HepG2 (cell line): ENCODE results near the gene TOX2. TPM values are rescaled to one million over a fixed set of nuclear protein-coding genes. Genes with fewer than 3 reads are reported as not detected.
A peak's percentile ranks its signal among the peaks of the same experiment; 100 is the strongest.

Source experiments
- AGO2 ChIP-seq: fragments of 200-400 bp; formaldehyde crosslinking; optimal IDR thresholded peaks from 2 replicates; pipeline ENCODE3; 2017; ENCODE audit warnings: mild to moderate bottlenecking, low read depth, low read length, moderate library complexity
- ARNT ChIP-seq: fragments of 450-650 bp; IDR thresholded peaks from 2 replicates; pipeline ENCODE4 v1.6.1; 2017
- ARNT2 ChIP-seq: sonication (generic); formaldehyde crosslinking; IDR thresholded peaks from 2 replicates; pipeline ENCODE4 v1.8.0; 2022; ENCODE audit warnings: mild to moderate bottlenecking, low read depth, missing genetic modification reagents, moderate library complexity
- ATF7-NPFF ChIP-seq: sonication (generic); formaldehyde crosslinking; IDR thresholded peaks from 2 replicates; pipeline ENCODE4 v1.8.1; 2023; ENCODE audit warnings: mild to moderate bottlenecking, low read depth, missing genetic modification reagents, moderate library complexity
- CCDC6 ChIP-seq: sonication (generic); formaldehyde crosslinking; IDR thresholded peaks from 2 replicates; pipeline ENCODE4 v1.8.1; 2022; ENCODE audit warnings: mild to moderate bottlenecking, missing genetic modification reagents, moderate library complexity
- CEBPG ChIP-seq: IDR thresholded peaks from 2 replicates; pipeline ENCODE4 v1.6.1; 2016
- CHD2 ChIP-seq: IDR thresholded peaks from 2 replicates; pipeline ENCODE4 v1.6.1; 2011; ENCODE audit warnings: low read depth, low read length, improper control_type of control experiment
- ELF3 ChIP-seq: IDR thresholded peaks from 2 replicates; pipeline ENCODE4 v1.6.1; 2016; ENCODE audit warnings: missing genetic modification reagents, missing compliant biosample characterization
- FOXA1 ChIP-seq, 2 experiments: fragments of 450-650 bp in 1 of 2; sonication (generic) in 1 of 2; formaldehyde crosslinking in 1 of 2; IDR thresholded peaks; 2 replicates each; pipeline versions ENCODE4 v1.4.0 to v1.6.1; 2016 to 2020; ENCODE audit warnings: missing genetic modification reagents in 1 of 2
- FOXK2 ChIP-seq: fragments of 450-650 bp; IDR thresholded peaks from 2 replicates; pipeline ENCODE4 v1.6.1; 2016
- FOXM1 ChIP-seq: sonication (generic); formaldehyde crosslinking; IDR thresholded peaks from 2 replicates; pipeline ENCODE4 v1.5.0; 2020; ENCODE audit warnings: missing genetic modification reagents
- HOXA3 ChIP-seq: sonication (generic); formaldehyde crosslinking; IDR thresholded peaks from 2 replicates; pipeline ENCODE4 v1.5.0; 2020; ENCODE audit warnings: missing genetic modification reagents
- KDM1A ChIP-seq: IDR thresholded peaks from 2 replicates; pipeline ENCODE4 v1.6.1; 2016; ENCODE audit warnings: missing compliant biosample characterization
- MAF1 ChIP-seq: sonication (generic); formaldehyde crosslinking; IDR thresholded peaks from 2 replicates; pipeline ENCODE4 v1.5.0; 2020; ENCODE audit warnings: missing genetic modification reagents, borderline replicate concordance
- MAFK ChIP-seq, 2 experiments: IDR thresholded peaks in 1 of 2; conservative IDR thresholded peaks in 1 of 2; 2 replicates each; pipeline ENCODE4 v1.6.1; 2011; ENCODE audit warnings: improper control_type of control experiment in 2 of 2, low read length in 2 of 2
- PHF20 ChIP-seq: sonication (generic); formaldehyde crosslinking; IDR thresholded peaks from 2 replicates; pipeline ENCODE4 v1.5.0; 2020; ENCODE audit warnings: mild to moderate bottlenecking, missing genetic modification reagents
- SKI ChIP-seq: fragments of 450-650 bp; IDR thresholded peaks from one replicate; pipeline ENCODE4 v1.6.1; 2018; ENCODE audit warnings: mild to moderate bottlenecking; ENCODE audit not compliant: partially characterized antibody
- TGIF2 ChIP-seq: IDR thresholded peaks from 2 replicates; pipeline ENCODE4 v1.6.1; 2016; ENCODE audit warnings: control low read depth, missing compliant biosample characterization
- U2AF2 ChIP-seq: fragments of 200-400 bp; formaldehyde crosslinking; IDR thresholded peaks from 2 replicates; pipeline ENCODE4 v1.6.1; 2017; ENCODE audit warnings: low read depth, mild to moderate bottlenecking, low read length
- ZFP82 ChIP-seq: sonication (generic); formaldehyde crosslinking; IDR thresholded peaks from 2 replicates; pipeline ENCODE4 v1.5.1; 2020; ENCODE audit warnings: mild to moderate bottlenecking, missing genetic modification reagents, borderline replicate concordance
- ZNF335 ChIP-seq: sonication (generic); formaldehyde crosslinking; IDR thresholded peaks from 2 replicates; pipeline ENCODE4 v1.4.0; 2020; ENCODE audit warnings: missing genetic modification reagents
- ZNF34 ChIP-seq: sonication (generic); formaldehyde crosslinking; IDR thresholded peaks from 2 replicates; pipeline ENCODE4 v1.4.0; 2020; ENCODE audit warnings: mild to moderate bottlenecking, missing genetic modification reagents, borderline replicate concordance
- ZNF501 ChIP-seq: sonication (generic); formaldehyde crosslinking; IDR thresholded peaks from 2 replicates; pipeline ENCODE4 v1.5.1; 2020; ENCODE audit warnings: mild to moderate bottlenecking, moderate library complexity, missing genetic modification reagents
- ZNF713 ChIP-seq: sonication (generic); formaldehyde crosslinking; IDR thresholded peaks from 2 replicates; pipeline ENCODE4 v1.4.0; 2020; ENCODE audit warnings: mild to moderate bottlenecking, missing genetic modification reagents
- ZNF747 ChIP-seq: sonication (generic); formaldehyde crosslinking; IDR thresholded peaks from 2 replicates; pipeline ENCODE4 v1.8.1; 2023; ENCODE audit warnings: missing genetic modification reagents, mild to moderate bottlenecking, borderline replicate concordance
- ZNF782 ChIP-seq: sonication (generic); formaldehyde crosslinking; IDR thresholded peaks from 2 replicates; pipeline ENCODE4 v1.4.0; 2020; ENCODE audit warnings: missing genetic modification reagents, mild to moderate bottlenecking, borderline replicate concordance
- ZNF841 ChIP-seq: sonication (generic); formaldehyde crosslinking; IDR thresholded peaks from 2 replicates; pipeline ENCODE4 v1.8.1; 2023; ENCODE audit warnings: missing genetic modification reagents, borderline replicate concordance
- polyA plus RNA-seq, 8 experiments: library from polyadenylated mRNA; depleted of rRNA in 3 of 8; stranded (reverse) in 7 of 8; unstranded in 1 of 8; fragments of >200 nt; fragmentation: Illumina TruSeq in 4 of 8; extraction: Trizol in 4 of 8; gene quantifications; 2 replicates each; pipeline versions ENCODE4 v1.2.1 to v1.2.3, GENCODE V29; 2011 to 2016; ENCODE audit warnings: low read depth in 4 of 8, missing spikeins in 1 of 8, mixed read lengths in 1 of 8; ENCODE audit not compliant: insufficient read depth in 1 of 8
- total RNA-seq, 5 experiments: library from RNA; depleted of rRNA; stranded (reverse); fragments of >200 nt; fragmentation: Illumina TruSeq; extraction: Trizol; gene quantifications; 2 replicates each; pipeline ENCODE4 v1.2.3, GENCODE V29; 2016; ENCODE audit warnings: low read depth in 1 of 5
- TF ChIP-seq, protein P1 (sequence below): sonication (generic); formaldehyde crosslinking; IDR thresholded peaks from 2 replicates; pipeline ENCODE4 v1.5.0; 2020; ENCODE audit warnings: missing genetic modification reagents
- TF ChIP-seq, protein P2 (sequence below): sonication (generic); formaldehyde crosslinking; IDR thresholded peaks from 2 replicates; pipeline ENCODE4 v1.8.0; 2023; ENCODE audit warnings: mild to moderate bottlenecking, missing genetic modification reagents
- TF ChIP-seq, protein P3 (sequence below): sonication (generic); formaldehyde crosslinking; conservative IDR thresholded peaks from 2 replicates; pipeline ENCODE4 v1.4.0; 2020; ENCODE audit warnings: missing genetic modification reagents

Gene TOX2
- total and polyA plus RNA-seq, 2 of the 13 experiments (the other 11 are each of a cell fraction or from before 2014, with no cell fraction given) = not detected

DNA sequence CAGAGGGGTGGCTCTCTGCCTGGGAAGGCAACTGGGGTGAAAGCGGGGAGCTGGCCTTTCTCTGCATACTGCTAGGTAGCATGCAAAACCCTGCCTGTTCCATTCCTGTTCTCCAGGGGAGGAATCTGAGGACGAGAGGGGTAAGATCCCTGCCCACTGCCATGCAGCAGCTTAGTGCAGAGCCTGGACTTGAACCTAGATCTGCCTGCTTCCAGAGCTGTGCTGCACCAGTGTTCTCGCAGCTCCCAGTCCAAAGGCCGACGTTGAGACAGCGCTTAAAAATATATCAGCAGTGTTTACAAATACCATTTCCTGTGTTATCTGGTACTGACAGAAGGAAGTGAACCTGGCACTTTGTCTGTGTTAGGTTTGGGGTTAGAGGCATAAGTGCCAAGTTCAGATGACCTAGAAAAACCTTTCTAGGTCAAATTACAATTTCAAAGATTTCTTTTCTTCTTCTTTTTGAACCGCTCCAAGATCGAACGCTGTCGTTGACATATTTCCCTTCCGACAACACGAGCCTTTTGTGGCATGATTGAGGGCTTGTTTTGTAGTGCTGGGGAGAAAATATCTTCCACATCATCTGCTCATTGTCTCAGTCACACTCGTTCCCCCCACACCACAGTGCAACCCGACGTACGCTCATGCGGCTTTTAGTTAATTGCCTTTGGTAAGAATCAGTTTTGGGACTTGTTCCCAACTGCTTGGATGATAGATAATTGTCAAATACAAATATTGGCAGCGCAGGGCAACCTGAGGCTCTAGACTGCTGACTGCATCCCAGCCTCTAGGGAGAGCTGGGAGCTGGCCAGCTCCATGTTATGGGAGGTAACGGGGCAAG is 44.6 kb downstream of the TOX2 start (continued):
- TF ChIP-seq ATF7-NPFF (no peak), CCDC6 (CRISPR knock-in tag) (no peak), FOXK2 (no peak), FOXM1 (CRISPR knock-in tag) (no peak), U2AF2 (no peak), KDM1A (CRISPR knock-in tag) (no peak), PHF20 (CRISPR knock-in tag) (peak; percentile 48; the same call in 1 of the 2 replicates), SKI (peak; percentile 85), ZNF34 (no peak), TGIF2 (CRISPR knock-in tag) (no peak), ZFP82 (no peak), CHD2 (no peak), MAF1 (CRISPR knock-in tag) (no peak), ZNF782 (CRISPR knock-in tag) (no peak), ELF3 (peak; percentile 94), MAFK (conservative IDR thresholded peaks at IDR 0.05 in 1 of 2, IDR thresholded peaks at IDR 0.05 in 1 of 2; ENCODE audit: low read length in 2 of 2) (no peak), ARNT2 (no peak), ZNF841 (0 out of 2 replicates have a peak, but pooled peaks have one; percentile 46), ZNF747 (CRISPR knock-in tag) (no peak), ZNF713 (CRISPR knock-in tag) (no peak), HOXA3 (CRISPR knock-in tag) (no peak), FOXA1 (IDR thresholded peaks at IDR 0.05) (no peak), FOXA1 (CRISPR knock-in tag; IDR thresholded peaks at IDR 0.05) (peak; percentile 82), ZNF335 (CRISPR knock-in tag) (peak; percentile 42; the same call in 1 of the 2 replicates), AGO2 (no peak), ARNT (no peak), ZNF501 (CRISPR knock-in tag) (peak; percentile 82), CEBPG (CRISPR knock-in tag) (peak; percentile 61)
- TF ChIP-seq, protein P1, sequence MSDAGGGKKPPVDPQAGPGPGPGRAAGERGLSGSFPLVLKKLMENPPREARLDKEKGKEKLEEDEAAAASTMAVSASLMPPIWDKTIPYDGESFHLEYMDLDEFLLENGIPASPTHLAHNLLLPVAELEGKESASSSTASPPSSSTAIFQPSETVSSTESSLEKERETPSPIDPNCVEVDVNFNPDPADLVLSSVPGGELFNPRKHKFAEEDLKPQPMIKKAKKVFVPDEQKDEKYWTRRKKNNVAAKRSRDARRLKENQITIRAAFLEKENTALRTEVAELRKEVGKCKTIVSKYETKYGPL = no peak
- TF ChIP-seq, protein P2, sequence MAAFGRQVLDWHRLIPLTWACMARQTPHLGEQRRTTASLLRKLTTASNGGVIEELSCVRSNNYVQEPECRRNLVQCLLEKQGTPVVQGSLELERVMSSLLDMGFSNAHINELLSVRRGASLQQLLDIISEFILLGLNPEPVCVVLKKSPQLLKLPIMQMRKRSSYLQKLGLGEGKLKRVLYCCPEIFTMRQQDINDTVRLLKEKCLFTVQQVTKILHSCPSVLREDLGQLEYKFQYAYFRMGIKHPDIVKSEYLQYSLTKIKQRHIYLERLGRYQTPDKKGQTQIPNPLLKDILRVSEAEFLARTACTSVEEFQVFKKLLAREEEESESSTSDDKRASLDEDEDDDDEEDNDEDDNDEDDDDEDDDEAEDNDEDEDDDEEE (CRISPR knock-in tag) = peak; percentile 56; the same call in 1 of the 2 replicates
- TF ChIP-seq, protein P3, sequence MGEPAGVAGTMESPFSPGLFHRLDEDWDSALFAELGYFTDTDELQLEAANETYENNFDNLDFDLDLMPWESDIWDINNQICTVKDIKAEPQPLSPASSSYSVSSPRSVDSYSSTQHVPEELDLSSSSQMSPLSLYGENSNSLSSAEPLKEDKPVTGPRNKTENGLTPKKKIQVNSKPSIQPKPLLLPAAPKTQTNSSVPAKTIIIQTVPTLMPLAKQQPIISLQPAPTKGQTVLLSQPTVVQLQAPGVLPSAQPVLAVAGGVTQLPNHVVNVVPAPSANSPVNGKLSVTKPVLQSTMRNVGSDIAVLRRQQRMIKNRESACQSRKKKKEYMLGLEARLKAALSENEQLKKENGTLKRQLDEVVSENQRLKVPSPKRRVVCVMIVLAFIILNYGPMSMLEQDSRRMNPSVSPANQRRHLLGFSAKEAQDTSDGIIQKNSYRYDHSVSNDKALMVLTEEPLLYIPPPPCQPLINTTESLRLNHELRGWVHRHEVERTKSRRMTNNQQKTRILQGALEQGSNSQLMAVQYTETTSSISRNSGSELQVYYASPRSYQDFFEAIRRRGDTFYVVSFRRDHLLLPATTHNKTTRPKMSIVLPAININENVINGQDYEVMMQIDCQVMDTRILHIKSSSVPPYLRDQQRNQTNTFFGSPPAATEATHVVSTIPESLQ = 0 out of 2 replicates have a peak, but pooled peaks have one; percentile 28
